Measurements from ENCODE around the gene CFAP221.

The CFAP221 gene

DNA sequence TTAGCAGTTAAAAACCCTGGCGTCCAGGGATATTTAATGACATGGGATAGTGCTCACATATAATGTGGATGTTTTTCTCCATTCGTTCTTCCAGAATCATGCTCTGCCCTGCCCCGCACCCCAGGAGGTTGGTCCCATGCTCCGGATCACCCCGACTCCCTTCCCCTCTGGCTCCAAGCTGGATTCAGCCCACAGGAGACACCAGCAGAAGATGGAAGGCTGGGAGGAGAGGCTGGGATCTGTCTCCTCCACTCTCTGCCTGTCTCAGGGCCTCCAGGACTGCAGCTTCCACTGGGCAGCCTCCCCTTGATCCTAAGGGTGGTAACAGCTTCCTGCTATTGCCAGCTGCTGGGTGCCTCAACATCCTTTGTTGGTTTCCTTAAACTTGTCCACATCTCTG, 159.3 kb downstream of the CFAP221 start:
- DNase-seq: no peak

DNA sequence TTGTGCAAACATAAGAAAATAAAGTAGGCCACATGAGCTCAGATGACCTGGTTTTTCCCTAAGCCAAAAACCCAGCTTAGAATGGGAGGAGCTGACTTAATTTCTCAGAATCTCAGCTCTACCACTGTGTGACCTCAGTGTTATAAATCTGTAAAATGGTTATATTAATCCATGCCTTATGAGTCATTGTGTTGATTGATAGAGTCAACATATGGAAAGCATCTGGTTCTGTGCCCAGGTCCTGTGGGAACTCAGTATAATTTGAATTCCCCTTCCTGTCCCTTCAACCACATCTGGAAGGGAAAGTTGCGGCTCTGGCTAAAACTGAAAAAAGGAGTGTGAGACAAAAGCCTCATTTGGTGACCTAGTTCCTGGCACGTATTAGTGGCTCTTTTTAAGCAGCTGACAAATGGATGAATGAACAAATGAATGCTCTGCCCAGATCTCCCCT, 160.4 kb downstream of the CFAP221 start:
- DNase-seq: no peak

DNA sequence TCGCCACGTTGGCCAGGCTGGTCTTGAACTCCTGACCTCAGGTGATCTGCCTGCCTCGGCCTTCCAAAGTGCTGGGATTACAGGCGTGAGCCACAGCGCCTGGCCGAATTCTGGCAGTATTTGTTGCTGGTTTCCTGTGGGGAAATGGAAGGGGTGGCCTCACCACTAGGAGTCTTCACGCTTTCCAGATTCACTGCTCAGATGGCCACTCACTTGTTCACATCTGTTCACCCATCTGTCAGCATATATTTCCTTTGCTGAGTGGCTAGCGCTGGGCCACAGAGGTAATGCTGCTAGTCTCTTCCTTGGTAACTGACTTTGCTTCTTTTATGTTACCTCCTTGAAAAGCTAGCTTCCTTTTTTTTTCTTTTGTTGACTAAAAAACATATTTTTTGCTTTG, 162.0 kb downstream of the CFAP221 start:
- no peak for DNase-seq

Measured in DMS79 treated with DMSO at 0.1 percent for 48 hours (cell line).